Measurements from ENCODE around the gene TBC1D14.

The TBC1D14 gene

GRCh38 chr4:6938237-6938636, 28.6 kb downstream of the TBC1D14 start:
- no peaks in the 10 kb centered on the region for H3K9me3 Mint-ChIP-seq
- H3K27ac Mint-ChIP-seq = no peak overlapping the region
- H3K4me3 Mint-ChIP-seq = no peak overlapping the region
- H3K36me3 Mint-ChIP-seq (ENCODE audit: low read depth) = peaks cover 20% of the 10 kb centered on the region
- H3K4me1 Mint-ChIP-seq (ENCODE audit: low read depth) = peaks cover 58% of the 10 kb centered on the region
- no peaks in the 10 kb centered on the region for H3K27me3 Mint-ChIP-seq (ENCODE audit: low read depth)

GRCh38 chr4:6938647-6939271, 29.1 kb downstream of the TBC1D14 start:
- Mint-ChIP-seq H3K9me3 (no peaks in the 10 kb centered on the region), H3K27ac (no peak overlapping the region), H3K4me3 (no peak overlapping the region), H3K4me1 (ENCODE audit: low read depth) (peaks cover 60% of the 10 kb centered on the region), H3K36me3 (ENCODE audit: low read depth) (peaks cover 15% of the 10 kb centered on the region), H3K27me3 (ENCODE audit: low read depth) (no peaks in the 10 kb centered on the region)

- Mint-ChIP-seq H3K9me3 (no peaks in the 10 kb centered on the region), H3K4me1 (ENCODE audit: low read depth) (peaks cover 61% of the 10 kb centered on the region), H3K27ac (peak overlapping the region; percentile 92), H3K36me3 (ENCODE audit: low read depth) (peaks cover 14% of the 10 kb centered on the region), H3K27me3 (ENCODE audit: low read depth) (no peaks in the 10 kb centered on the region), H3K4me3 (no peak overlapping the region)
Observed at GRCh38 chr4:6939761-6940743, 30.4 kb downstream of the TBC1D14 start.

- H3K36me3 Mint-ChIP-seq (ENCODE audit: low read depth) = peaks cover 16% of the 10 kb centered on the region
- H3K4me3 Mint-ChIP-seq = peak overlapping the region; percentile 47
- H3K9me3 Mint-ChIP-seq = no peaks in the 10 kb centered on the region
- peaks cover 58% of the 10 kb centered on the region for H3K4me1 Mint-ChIP-seq (ENCODE audit: low read depth)
- no peaks in the 10 kb centered on the region for H3K27me3 Mint-ChIP-seq (ENCODE audit: low read depth)
- H3K27ac Mint-ChIP-seq = peak overlapping the region; percentile 92
Observed at GRCh38 chr4:6940744-6941137, 31.1 kb downstream of the TBC1D14 start.

- H3K27me3 Mint-ChIP-seq (ENCODE audit: low read depth) = no peaks in the 10 kb centered on the region
- H3K4me1 Mint-ChIP-seq (ENCODE audit: low read depth) = peaks cover 58% of the 10 kb centered on the region
- H3K36me3 Mint-ChIP-seq (ENCODE audit: low read depth) = peaks cover 11% of the 10 kb centered on the region
- peak overlapping the region; percentile 75 for H3K4me3 Mint-ChIP-seq
- H3K9me3 Mint-ChIP-seq = no peaks in the 10 kb centered on the region
- H3K27ac Mint-ChIP-seq = peak overlapping the region; percentile 92
Observed at GRCh38 chr4:6941796-6942195, 32.2 kb downstream of the TBC1D14 start.

- Mint-ChIP-seq H3K9me3 (no peaks in the 10 kb centered on the region), H3K27ac (peak overlapping the region; percentile 92), H3K4me1 (ENCODE audit: low read depth) (peaks cover 56% of the 10 kb centered on the region), H3K4me3 (peak overlapping the region; percentile 75), H3K27me3 (ENCODE audit: low read depth) (no peaks in the 10 kb centered on the region), H3K36me3 (ENCODE audit: low read depth) (peaks cover 11% of the 10 kb centered on the region)
Observed at GRCh38 chr4:6942238-6942800, 32.7 kb downstream of the TBC1D14 start.

- Mint-ChIP-seq H3K4me3 (peak overlapping the region; percentile 75), H3K27me3 (ENCODE audit: low read depth) (no peaks in the 10 kb centered on the region), H3K36me3 (ENCODE audit: low read depth) (peaks cover 14% of the 10 kb centered on the region), H3K4me1 (ENCODE audit: low read depth) (peaks cover 52% of the 10 kb centered on the region), H3K27ac (peak overlapping the region; percentile 92), H3K9me3 (no peaks in the 10 kb centered on the region)
Observed at GRCh38 chr4:6943012-6943884, 33.6 kb downstream of the TBC1D14 start.

GRCh38 chr4:6943885-6944225, 34.2 kb downstream of the TBC1D14 start:
- Mint-ChIP-seq H3K36me3 (ENCODE audit: low read depth) (peaks cover 14% of the 10 kb centered on the region), H3K27me3 (ENCODE audit: low read depth) (no peaks in the 10 kb centered on the region), H3K9me3 (no peaks in the 10 kb centered on the region), H3K27ac (peak overlapping the region; percentile 57), H3K4me3 (no peak overlapping the region), H3K4me1 (ENCODE audit: low read depth) (peaks cover 51% of the 10 kb centered on the region)

GRCh38 chr4:6944301-6945051, 34.9 kb downstream of the TBC1D14 start:
- no peaks in the 10 kb centered on the region for H3K9me3 Mint-ChIP-seq
- H3K36me3 Mint-ChIP-seq (ENCODE audit: low read depth) = peaks cover 11% of the 10 kb centered on the region
- no peak overlapping the region for H3K27ac Mint-ChIP-seq
- H3K4me1 Mint-ChIP-seq (ENCODE audit: low read depth) = peaks cover 47% of the 10 kb centered on the region
- no peaks in the 10 kb centered on the region for H3K27me3 Mint-ChIP-seq (ENCODE audit: low read depth)
- H3K4me3 Mint-ChIP-seq = no peak overlapping the region

- H3K4me3 Mint-ChIP-seq = no peak overlapping the region
- peaks cover 47% of the 10 kb centered on the region for H3K4me1 Mint-ChIP-seq (ENCODE audit: low read depth)
- H3K36me3 Mint-ChIP-seq (ENCODE audit: low read depth) = peaks cover 13% of the 10 kb centered on the region
- no peaks in the 10 kb centered on the region for H3K9me3 Mint-ChIP-seq
- H3K27ac Mint-ChIP-seq = no peak overlapping the region
- no peaks in the 10 kb centered on the region for H3K27me3 Mint-ChIP-seq (ENCODE audit: low read depth)
Observed at GRCh38 chr4:6945052-6945409, 35.4 kb downstream of the TBC1D14 start.

GRCh38 chr4:6946497-6946896, 36.9 kb downstream of the TBC1D14 start:
- no peaks in the 10 kb centered on the region for H3K9me3 Mint-ChIP-seq
- no peaks in the 10 kb centered on the region for H3K27me3 Mint-ChIP-seq (ENCODE audit: low read depth)
- peaks cover 15% of the 10 kb centered on the region for H3K36me3 Mint-ChIP-seq (ENCODE audit: low read depth)
- H3K27ac Mint-ChIP-seq = no peak overlapping the region
- H3K4me3 Mint-ChIP-seq = no peak overlapping the region
- peaks cover 39% of the 10 kb centered on the region for H3K4me1 Mint-ChIP-seq (ENCODE audit: low read depth)

- no peaks in the 10 kb centered on the region for H3K27me3 Mint-ChIP-seq (ENCODE audit: low read depth)
- H3K9me3 Mint-ChIP-seq = no peaks in the 10 kb centered on the region
- no peak overlapping the region for H3K27ac Mint-ChIP-seq
- peaks cover 35% of the 10 kb centered on the region for H3K4me1 Mint-ChIP-seq (ENCODE audit: low read depth)
- H3K36me3 Mint-ChIP-seq (ENCODE audit: low read depth) = peaks cover 15% of the 10 kb centered on the region
- no peak overlapping the region for H3K4me3 Mint-ChIP-seq
Observed at GRCh38 chr4:6948134-6948460, 38.5 kb downstream of the TBC1D14 start.

GRCh38 chr4:6951880-6952381, 42.3 kb downstream of the TBC1D14 start:
- Mint-ChIP-seq H3K36me3 (ENCODE audit: low read depth) (peaks cover 7% of the 10 kb centered on the region), H3K4me3 (no peak overlapping the region), H3K4me1 (ENCODE audit: low read depth) (peaks cover 22% of the 10 kb centered on the region), H3K27ac (peak overlapping the region; percentile 5), H3K27me3 (ENCODE audit: low read depth) (no peaks in the 10 kb centered on the region), H3K9me3 (no peaks in the 10 kb centered on the region)
